ENCODE measurements around the gene NRBF2. TPM values are rescaled to one million over a fixed set of nuclear protein-coding genes. Genes with fewer than 3 reads are reported as not detected.

The NRBF2 gene
- 36.5 and 41.4 TPM in 2 replicates for total RNA-seq

DNA sequence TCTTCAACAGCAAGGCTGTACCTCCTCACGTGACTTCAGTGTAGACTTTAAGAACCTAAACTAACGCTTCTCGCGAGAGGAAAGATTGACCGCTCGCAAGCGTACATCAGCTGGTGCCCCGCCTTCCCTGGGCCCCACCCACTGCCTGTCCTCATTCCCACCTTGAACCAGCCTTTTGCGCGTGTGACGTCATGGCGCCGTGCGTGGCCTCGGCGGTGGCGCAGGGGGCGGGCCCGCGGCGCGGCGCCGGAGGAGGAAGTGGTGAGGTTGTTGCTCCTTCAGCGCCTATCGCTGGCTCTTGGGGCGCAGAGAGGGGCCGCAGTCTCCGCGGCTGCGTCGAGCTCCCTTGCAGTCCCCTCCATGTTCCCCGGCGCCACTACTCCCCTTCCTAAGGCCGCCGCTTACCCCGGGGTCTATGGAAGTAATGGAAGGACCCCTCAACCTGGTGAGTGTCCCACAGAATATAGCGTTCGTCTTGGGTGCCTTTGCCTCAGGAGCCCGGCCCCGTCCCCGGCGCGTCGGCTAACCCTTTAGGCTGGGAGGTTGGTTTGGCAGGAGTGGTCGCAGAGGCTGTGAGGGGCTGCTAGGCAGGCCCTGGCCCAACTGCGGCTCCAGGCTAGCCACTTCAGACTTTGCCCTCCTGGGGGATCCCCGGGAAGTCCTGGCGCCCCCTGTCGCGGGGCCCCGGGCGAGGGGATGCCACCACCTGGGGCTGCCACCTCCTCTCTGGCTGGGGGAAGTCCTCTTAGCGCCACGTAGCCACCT lies at the start of gene NRBF2:
NRBF2 (plus strand) TSS at position 273 of the 765 bp plus-strand sequence; CDS start at position 416, 143 bp downstream.

Small RNAs within 50 kb of the gene (small RNA-seq; reads per million reads assigned to genes)
- not detected for gene RNU6-543P

All from articular chondrocyte of knee joint (primary cell).